K562 (cell line): Measurements from ENCODE around the gene SRCAP. TPM values are rescaled to one million over a fixed set of nuclear protein-coding genes. Genes with fewer than 3 reads are reported as not detected.

Source experiments
- ATAC-seq: fragments of 200-7000 bp; cut with Tn5 transposase; 3 replicates; pipeline ENCODE4 v1.9.1; 2020; ENCODE audit warnings: moderate library complexity
- BruUV-seq: library from RNA; stranded (reverse); fragments of 400-500 nt; replicated peaks from 2 replicates; lab custom pipeline; 2021; lab: Mats Ljungman, UMichigan
- CTCF ChIA-PET: fragments of 300-600 bp; formaldehyde crosslinking; extraction: SDS; loops from one replicate; lab custom pipeline; 2021; ENCODE audit warnings: low intra/inter-chr PET ratio; lab: Yijun Ruan, JAX
- POLR2A ChIA-PET: fragments of 300-600, 350-650 bp; sonication (Branson Sonifier 250); formaldehyde crosslinking; extraction: SDS; loops from one replicate; lab custom pipeline; 2021; ENCODE audit warnings: antibody characterized with exemption, inconsistent platforms; lab: Yijun Ruan, JAX
- DNase-seq, 4 experiments: peaks; one replicate each; pipeline versions ENCODE4 v3.0.0 to v3.0.0-alpha.2; 2011 to 2018; ENCODE audit warnings: low spot score in 3 of 4, mixed read lengths in 3 of 4; ENCODE audit errors: extremely low read depth in 1 of 4
- FAIRE-seq: peaks from 2 replicates; lab custom pipeline; 2011; peaks lifted over from hg19 to GRCh38; lab: Jason Lieb, UNC
- H2AFZ ChIP-seq: 2 replicates; pipeline ENCODE4 v1.6.0; 2011; ENCODE audit warnings: low read depth, low read length, control low read depth, inconsistent platforms
- H3K27ac ChIP-seq: fragments of 200-600 bp; 3 replicates; pipeline ENCODE4 v1.8.0; 2011; ENCODE audit warnings: low read depth, mild to moderate bottlenecking, control low read depth, inconsistent platforms, low read length, moderate library complexity, mixed read lengths; ENCODE audit errors: extremely low read depth
- H3K27me3 ChIP-seq, 2 experiments: fragments of 300-600 bp in 1 of 2; 2 replicates in 1 of 2; 3 replicates in 1 of 2; pipeline versions ENCODE4 v1.6.0 to v1.8.0; 2011; ENCODE audit warnings: inconsistent platforms in 2 of 2, low read length in 2 of 2, mild to moderate bottlenecking in 1 of 2, mixed read lengths in 1 of 2, moderate library complexity in 1 of 2; ENCODE audit not compliant: control insufficient read depth in 2 of 2, insufficient read depth in 2 of 2
- H3K36me3 ChIP-seq: fragments of 300-600 bp; 3 replicates; pipeline ENCODE4 v1.8.0; 2011; ENCODE audit warnings: mild to moderate bottlenecking, low read length, inconsistent platforms; ENCODE audit not compliant: control insufficient read depth, insufficient read depth
- H3K4me1 ChIP-seq, 2 experiments: fragments of 200-600 bp in 1 of 2; replicated peaks in 1 of 2; 2 replicates in 1 of 2; 3 replicates in 1 of 2; pipeline versions ENCODE4 v1.5.1 to v1.8.0; 2011; ENCODE audit warnings: inconsistent platforms in 2 of 2, low read length in 2 of 2, mild to moderate bottlenecking in 1 of 2, mixed read lengths in 1 of 2, moderate library complexity in 1 of 2; ENCODE audit not compliant: control insufficient read depth in 2 of 2, insufficient read depth in 2 of 2
- H3K4me2 ChIP-seq: 2 replicates; pipeline ENCODE4 v1.6.1; 2011; ENCODE audit warnings: low read length, control low read depth, inconsistent platforms, mixed read lengths; ENCODE audit not compliant: insufficient read depth
- H3K4me3 ChIP-seq: fragments of 200-600 bp; sonication (generic), shearing (Covaris generic); 2 replicates; pipeline ENCODE4 v1.5.1; 2016; ENCODE audit warnings: control low read depth, inconsistent platforms
- H3K79me2 ChIP-seq: fragments of 200-600 bp; 3 replicates; pipeline ENCODE4 v1.8.0; 2011; ENCODE audit warnings: low read length, inconsistent platforms; ENCODE audit not compliant: control insufficient read depth, insufficient read depth
- H3K9ac ChIP-seq, 2 experiments: 2 replicates each; pipeline versions ENCODE4 v1.6.0 to v1.6.1; 2011; ENCODE audit warnings: low read depth in 2 of 2, low read length in 2 of 2, control low read depth in 1 of 2, inconsistent platforms in 1 of 2, mild to moderate bottlenecking in 1 of 2, mixed read lengths in 1 of 2; ENCODE audit not compliant: insufficient read depth in 1 of 2
- H3K9me1 ChIP-seq: one replicate; pipeline ENCODE4 v1.6.0; 2011; ENCODE audit warnings: inconsistent platforms, mild to moderate bottlenecking, low read length, moderate library complexity; ENCODE audit not compliant: control insufficient read depth, insufficient read depth
- H3K9me3 ChIP-seq: replicated peaks from 2 replicates; pipeline ENCODE4 v1.5.1; 2011; ENCODE audit warnings: low read depth, low read length, inconsistent platforms; ENCODE audit not compliant: control insufficient read depth, insufficient read depth
- H4K20me1 ChIP-seq: replicated peaks from 2 replicates; pipeline ENCODE4 v1.6.1; 2011; ENCODE audit warnings: low read length, inconsistent platforms, mixed read lengths; ENCODE audit not compliant: control insufficient read depth, insufficient read depth
- KAT7 ChIP-seq: sonication (generic); formaldehyde crosslinking; IDR thresholded peaks from 2 replicates; pipeline ENCODE4 v1.8.0; 2022; ENCODE audit warnings: missing genetic modification reagents, mild to moderate bottlenecking, borderline replicate concordance
- SMAD3 ChIP-seq: fragments of 450-650 bp; formaldehyde crosslinking; conservative IDR thresholded peaks from 2 replicates; pipeline ENCODE4 v1.4.0; 2020; ENCODE audit warnings: mild to moderate bottlenecking
- YY1 ChIP-seq, 3 experiments: IDR thresholded peaks; 2 replicates each; pipeline ENCODE4 v1.6.1; 2011; ENCODE audit warnings: low read length in 2 of 3, mild to moderate bottlenecking in 2 of 3, moderate library complexity in 2 of 3, borderline replicate concordance in 1 of 3, control low read depth in 1 of 3, low read depth in 1 of 3; ENCODE audit not compliant: insufficient read depth in 3 of 3, insufficient replicate concordance in 2 of 3, control insufficient read depth in 1 of 3, insufficient read length in 1 of 3; ENCODE audit errors: extremely low read depth in 1 of 3
- ZNF592 ChIP-seq: fragments of 450-650 bp; IDR thresholded peaks from 2 replicates; pipeline ENCODE4 v1.6.1; 2017; ENCODE audit warnings: antibody characterized with exemption, mild to moderate bottlenecking
- WGBS: fragments of 100-300 bp; shearing (Covaris generic); methylation state at CpG from one replicate; pipeline ENCODE4 v1.1.6; 2016; ENCODE audit warnings: low coverage, mixed read lengths; ENCODE audit not compliant: insufficient coverage; ENCODE audit errors: missing lambda C conversion rate; 5-methylcytosine and 5-hydroxymethylcytosine counted together
- in situ Hi-C: fragments of 300-500 bp; cut with MboI; formaldehyde crosslinking; loops from 4 replicates; pipeline ENCODE4 v1.15.0; 2018; ENCODE audit warnings: inconsistent platforms, mixed read lengths
- intact Hi-C: fragments of 100-400 bp; cut with micrococcal nuclease; formaldehyde crosslinking; loops from 2 replicates; pipeline ENCODE4 v1.14.2; 2022
- polyA plus RNA-seq, 8 experiments: library from polyadenylated mRNA; depleted of rRNA in 4 of 8; stranded (reverse) in 5 of 8; unstranded in 3 of 8; fragments of >200 nt; fragmentation: Nextera tagmentation in 2 of 8; fragmentation: Illumina TruSeq in 1 of 8; extraction: Ambion mirVana in 2 of 8; extraction: Trizol in 1 of 8; gene quantifications; 2 replicates each; pipeline versions ENCODE4 v1.2.1 to v1.2.3, GENCODE V29; 2011 to 2014; ENCODE audit warnings: inconsistent platforms in 1 of 8, missing spikeins in 1 of 8
- small RNA-seq: library from RNA; depleted of rRNA; stranded (forward); fragments of <200 nt; gene quantifications from one replicate; pipeline ENCODE3, GENCODE V24; 2014
- total RNA-seq, 7 experiments: library from RNA; depleted of rRNA in 6 of 7; stranded (reverse); fragments of >200 nt in 6 of 7; fragmentation: Illumina TruSeq in 2 of 7; extraction: Trizol in 2 of 7; gene quantifications; 2 replicates each; pipeline versions ENCODE4 v1.2.1 to v1.2.3, GENCODE V29; 2011 to 2021; ENCODE audit warnings: low replicate concordance in 1 of 7

SRCAP gene
- total and polyA plus RNA-seq, 9 of the 15 experiments (the other 6 are each of a cell fraction or from before 2014, with no cell fraction given) = 0.21 to 62.6 (median 5.8) TPM

DNA sequence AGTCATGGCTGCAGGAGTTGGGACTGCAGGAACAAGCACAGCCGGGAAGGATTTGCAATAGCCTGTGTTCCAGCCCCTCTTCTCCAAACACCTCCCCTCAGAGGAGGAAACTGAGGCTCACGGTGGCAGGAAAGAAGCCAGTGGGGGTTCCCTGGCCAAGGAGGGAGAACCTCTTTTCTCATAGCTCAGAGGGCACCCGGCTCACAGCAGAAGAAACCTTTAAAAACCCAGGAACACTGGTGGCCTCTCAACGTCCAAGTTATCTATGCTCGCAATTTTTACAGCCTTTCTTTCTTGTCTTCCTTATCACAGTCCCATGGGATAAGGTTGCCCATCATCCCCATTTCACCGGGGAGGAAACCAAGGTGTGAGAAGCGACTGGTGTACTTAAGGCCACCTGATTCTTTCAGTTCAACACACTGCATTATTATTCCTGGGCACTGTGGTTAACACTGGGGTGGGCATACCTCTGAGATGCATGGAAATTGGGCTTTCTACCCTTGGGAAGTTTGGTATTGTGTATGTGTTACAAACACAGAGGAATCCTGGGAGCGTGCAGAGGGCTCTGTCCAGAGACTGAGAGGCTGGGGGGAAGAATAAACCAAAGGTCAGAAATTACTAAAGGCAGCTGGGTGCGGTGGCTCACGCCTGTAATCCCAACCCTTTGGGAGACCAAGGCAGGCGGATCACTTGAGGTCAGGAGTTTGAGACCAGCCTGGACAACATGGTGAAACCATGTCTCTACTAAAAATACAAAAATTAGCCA lies 88.8 kb downstream of the SRCAP start:
- peak overlapping the region; percentile 88 to 98 for H3K9ac ChIP-seq
- H3K27me3 ChIP-seq = no peaks in the 10 kb centered on the region
- H3K4me2 ChIP-seq = peak overlapping the region; percentile 86
- no peaks in the 10 kb centered on the region for H3K9me3 ChIP-seq
- H3K4me3 ChIP-seq = peak overlapping the region; percentile 73
- H4K20me1 ChIP-seq = no peaks in the 10 kb centered on the region
- FAIRE-seq (peak; percentile 56), DNase-seq (no peak), ATAC-seq (peak; percentile 5)
- peaks cover 14 to 26% of the 10 kb centered on the region in 2 experiments; a peak in 4 of 5 replicates for H3K4me1 ChIP-seq
- in situ Hi-C loops = no loop called here
- ChIA-PET POLR2A (interaction anchor here (1.0 to 2.7 kb wide), 6 partner anchors 9 to 18 kb away, joined by 3 to 12 read pairs (median 7); no protein-coding TSS in a partner anchor), CTCF (no interaction called here)
- H3K36me3 ChIP-seq = peaks cover 25% of the 10 kb centered on the region; the same call in 1 of the 3 replicates
- intact Hi-C loops = loop anchor here (1.0 kb wide), 1 partner anchor 18 kb away; no protein-coding TSS in a partner anchor
- peak overlapping the region; percentile 87 for H3K27ac ChIP-seq
- WGBS = 34% methylated on average over 11 of the region's 11 CpGs
- TF ChIP-seq ZNF592 (no peak), KAT7 (CRISPR knock-in tag) (0 out of 2 replicates have a peak, but pooled peaks have one; percentile 4), YY1 (IDR thresholded peaks at IDR 0.05; ENCODE audit: borderline replicate concordance in 1 of 3, control insufficient read depth in 1 of 3, extremely low read depth in 1 of 3, insufficient read depth in 3 of 3, insufficient read length in 1 of 3, insufficient replicate concordance in 2 of 3, low read depth in 1 of 3, low read length in 2 of 3) (peak in 1 of 3 experiments; percentile 40), SMAD3 (no peak)
- H3K9me1 ChIP-seq = no peaks in the 10 kb centered on the region
- peak overlapping the region; percentile 95 for H2AFZ ChIP-seq
- BruUV-seq = TSS peak; percentile 78
- peaks cover 27% of the 10 kb centered on the region for H3K79me2 ChIP-seq

Small RNA genes lying within 50 kb of the gene (small RNA-seq; reads per million reads assigned to genes)
- not detected for gene RNU6-1043P
- not detected for gene RNU6-416P
- 14.9 reads per million, percentile 96 among the genes with 10 or more reads in this experiment for gene SNORA30

Other genes with a start within 250 kb of the SRCAP start
Only the 7 nearest of the 17 such genes appear.
- 11.4 and 14.6 TPM in 2 replicates for gene ZNF689, start 88.8 kb upstream of the SRCAP start, total RNA-seq (2014; rRNA removed)
- gene ZNF689, start 88.8 kb upstream of the SRCAP start, total RNA-seq (2014; rRNA removed; fragmentation: Illumina TruSeq; extraction: Trizol) = 8.4 and 8.7 TPM in 2 replicates
- gene ZNF689, start 88.8 kb upstream of the SRCAP start, total RNA-seq (2015; rRNA removed; fragmentation: Illumina TruSeq; extraction: Trizol) = 12.0 and 12.1 TPM in 2 replicates
- gene ZNF689, start 88.8 kb upstream of the SRCAP start, total RNA-seq (2021) = 15.4 and 16.9 TPM in 2 replicates
- 8.0 and 9.6 TPM in 2 replicates for gene ZNF689, start 88.8 kb upstream of the SRCAP start, polyA plus RNA-seq (2011; rRNA removed)
- gene ZNF689, start 88.8 kb upstream of the SRCAP start, polyA plus RNA-seq (2014; fragmentation: Illumina TruSeq; extraction: Trizol) = 11.6 and 12.3 TPM in 2 replicates
- 1 to 10 TPM; 5.4 to 5.7 TPM for gene ZNF689, start 88.8 kb upstream of the SRCAP start, polyA plus RNA-seq (2014; fragmentation: Nextera tagmentation; extraction: Ambion mirVana)
- 10.2 and 10.8 TPM in 2 replicates for gene ZNF689, start 88.8 kb upstream of the SRCAP start, polyA plus RNA-seq (2014; rRNA removed)
- 15.6 and 20.2 TPM in 2 replicates for gene PRR14, start 48.2 kb upstream of the SRCAP start, total RNA-seq (2014; rRNA removed)
- 6.5 and 6.8 TPM in 2 replicates for gene PRR14, start 48.2 kb upstream of the SRCAP start, total RNA-seq (2014; rRNA removed; fragmentation: Illumina TruSeq; extraction: Trizol)
- gene PRR14, start 48.2 kb upstream of the SRCAP start, total RNA-seq (2015; rRNA removed; fragmentation: Illumina TruSeq; extraction: Trizol) = 11.5 and 12.5 TPM in 2 replicates
- gene PRR14, start 48.2 kb upstream of the SRCAP start, total RNA-seq (2021) = 62.1 and 63.1 TPM in 2 replicates
- gene PRR14, start 48.2 kb upstream of the SRCAP start, polyA plus RNA-seq (2011; rRNA removed) = 10.0 and 13.0 TPM in 2 replicates
- 23.8 and 38.3 TPM in 2 replicates for gene PRR14, start 48.2 kb upstream of the SRCAP start, polyA plus RNA-seq (2014; fragmentation: Illumina TruSeq; extraction: Trizol)
- 1 to 10 TPM; 2.2 to 2.3 TPM for gene PRR14, start 48.2 kb upstream of the SRCAP start, polyA plus RNA-seq (2014; fragmentation: Nextera tagmentation; extraction: Ambion mirVana)
- gene PRR14, start 48.2 kb upstream of the SRCAP start, polyA plus RNA-seq (2014; rRNA removed) = 20.5 and 26.7 TPM in 2 replicates
- gene FBRS, start 40.7 kb upstream of the SRCAP start, total RNA-seq (2014; rRNA removed) = 13.1 and 19.0 TPM in 2 replicates
- gene FBRS, start 40.7 kb upstream of the SRCAP start, total RNA-seq (2014; rRNA removed; fragmentation: Illumina TruSeq; extraction: Trizol) = 6.9 and 8.1 TPM in 2 replicates
- gene FBRS, start 40.7 kb upstream of the SRCAP start, total RNA-seq (2015; rRNA removed; fragmentation: Illumina TruSeq; extraction: Trizol) = 15.6 and 17.9 TPM in 2 replicates
- 50.1 and 59.5 TPM in 2 replicates for gene FBRS, start 40.7 kb upstream of the SRCAP start, total RNA-seq (2021)
- gene FBRS, start 40.7 kb upstream of the SRCAP start, polyA plus RNA-seq (2011; rRNA removed) = 5.4 and 11.8 TPM in 2 replicates
- 21.7 and 32.6 TPM in 2 replicates for gene FBRS, start 40.7 kb upstream of the SRCAP start, polyA plus RNA-seq (2014; fragmentation: Illumina TruSeq; extraction: Trizol)
- gene FBRS, start 40.7 kb upstream of the SRCAP start, polyA plus RNA-seq (2014; fragmentation: Nextera tagmentation; extraction: Ambion mirVana) = under 1 TPM; 0.32 to 0.46 TPM
- 21.9 and 25.1 TPM in 2 replicates for gene FBRS, start 40.7 kb upstream of the SRCAP start, polyA plus RNA-seq (2014; rRNA removed)
- gene PHKG2, start 49.3 kb downstream of the SRCAP start, total RNA-seq (2014; rRNA removed) = 30.7 and 45.9 TPM in 2 replicates
- 18.3 and 21.2 TPM in 2 replicates for gene PHKG2, start 49.3 kb downstream of the SRCAP start, total RNA-seq (2014; rRNA removed; fragmentation: Illumina TruSeq; extraction: Trizol)
- gene PHKG2, start 49.3 kb downstream of the SRCAP start, total RNA-seq (2015; rRNA removed; fragmentation: Illumina TruSeq; extraction: Trizol) = 23.9 and 25.2 TPM in 2 replicates
- gene PHKG2, start 49.3 kb downstream of the SRCAP start, total RNA-seq (2021) = 39.7 and 40.7 TPM in 2 replicates
- gene PHKG2, start 49.3 kb downstream of the SRCAP start, polyA plus RNA-seq (2011; rRNA removed) = 44.1 and 54.4 TPM in 2 replicates
- 39.2 and 41.0 TPM in 2 replicates for gene PHKG2, start 49.3 kb downstream of the SRCAP start, polyA plus RNA-seq (2014; fragmentation: Illumina TruSeq; extraction: Trizol)
- gene PHKG2, start 49.3 kb downstream of the SRCAP start, polyA plus RNA-seq (2014; fragmentation: Nextera tagmentation; extraction: Ambion mirVana) = 10 to 100 TPM in 1 of 2 experiments, 1 to 10 TPM in 1; 5.8 to 14.1 TPM
- 50.4 and 54.2 TPM in 2 replicates for gene PHKG2, start 49.3 kb downstream of the SRCAP start, polyA plus RNA-seq (2014; rRNA removed)
- gene CFAP119, start 62.9 kb downstream of the SRCAP start, total RNA-seq (2014; rRNA removed) = 16.1 and 18.5 TPM in 2 replicates
- gene CFAP119, start 62.9 kb downstream of the SRCAP start, total RNA-seq (2014; rRNA removed; fragmentation: Illumina TruSeq; extraction: Trizol) = 4.2 and 6.1 TPM in 2 replicates
- 7.0 and 7.4 TPM in 2 replicates for gene CFAP119, start 62.9 kb downstream of the SRCAP start, total RNA-seq (2015; rRNA removed; fragmentation: Illumina TruSeq; extraction: Trizol)
- 18.4 and 20.0 TPM in 2 replicates for gene CFAP119, start 62.9 kb downstream of the SRCAP start, total RNA-seq (2021)
- 13.5 and 16.3 TPM in 2 replicates for gene CFAP119, start 62.9 kb downstream of the SRCAP start, polyA plus RNA-seq (2011; rRNA removed)
- 9.0 and 9.6 TPM in 2 replicates for gene CFAP119, start 62.9 kb downstream of the SRCAP start, polyA plus RNA-seq (2014; fragmentation: Illumina TruSeq; extraction: Trizol)
- 1 to 10 TPM; 5.5 to 6.2 TPM for gene CFAP119, start 62.9 kb downstream of the SRCAP start, polyA plus RNA-seq (2014; fragmentation: Nextera tagmentation; extraction: Ambion mirVana)
- gene CFAP119, start 62.9 kb downstream of the SRCAP start, polyA plus RNA-seq (2014; rRNA removed) = 33.7 and 38.2 TPM in 2 replicates
- gene RNF40, start 63.2 kb downstream of the SRCAP start, total RNA-seq (2014; rRNA removed) = 81.9 and 95.6 TPM in 2 replicates
- gene RNF40, start 63.2 kb downstream of the SRCAP start, total RNA-seq (2014; rRNA removed; fragmentation: Illumina TruSeq; extraction: Trizol) = 73.7 and 81.5 TPM in 2 replicates
- 76.4 and 82.9 TPM in 2 replicates for gene RNF40, start 63.2 kb downstream of the SRCAP start, total RNA-seq (2015; rRNA removed; fragmentation: Illumina TruSeq; extraction: Trizol)
- gene RNF40, start 63.2 kb downstream of the SRCAP start, total RNA-seq (2021) = 124 and 129 TPM in 2 replicates
- gene RNF40, start 63.2 kb downstream of the SRCAP start, polyA plus RNA-seq (2011; rRNA removed) = 91.7 and 97.8 TPM in 2 replicates
- gene RNF40, start 63.2 kb downstream of the SRCAP start, polyA plus RNA-seq (2014; fragmentation: Illumina TruSeq; extraction: Trizol) = 107 and 115 TPM in 2 replicates
- 1 to 10 TPM; 6.2 to 9.1 TPM for gene RNF40, start 63.2 kb downstream of the SRCAP start, polyA plus RNA-seq (2014; fragmentation: Nextera tagmentation; extraction: Ambion mirVana)
- gene RNF40, start 63.2 kb downstream of the SRCAP start, polyA plus RNA-seq (2014; rRNA removed) = 68.2 and 75.6 TPM in 2 replicates
- 13.8 and 14.9 TPM in 2 replicates for gene ZNF629, start 88.0 kb downstream of the SRCAP start, total RNA-seq (2014; rRNA removed)
- gene ZNF629, start 88.0 kb downstream of the SRCAP start, total RNA-seq (2014; rRNA removed; fragmentation: Illumina TruSeq; extraction: Trizol) = 6.7 and 7.3 TPM in 2 replicates
- gene ZNF629, start 88.0 kb downstream of the SRCAP start, total RNA-seq (2015; rRNA removed; fragmentation: Illumina TruSeq; extraction: Trizol) = 9.2 and 10.0 TPM in 2 replicates
- 16.5 and 18.8 TPM in 2 replicates for gene ZNF629, start 88.0 kb downstream of the SRCAP start, total RNA-seq (2021)
- 2.6 and 4.4 TPM in 2 replicates for gene ZNF629, start 88.0 kb downstream of the SRCAP start, polyA plus RNA-seq (2011; rRNA removed)
- 11.6 and 12.4 TPM in 2 replicates for gene ZNF629, start 88.0 kb downstream of the SRCAP start, polyA plus RNA-seq (2014; fragmentation: Illumina TruSeq; extraction: Trizol)
- under 1 TPM; 0.44 to 0.66 TPM for gene ZNF629, start 88.0 kb downstream of the SRCAP start, polyA plus RNA-seq (2014; fragmentation: Nextera tagmentation; extraction: Ambion mirVana)
- 6.1 and 7.4 TPM in 2 replicates for gene ZNF629, start 88.0 kb downstream of the SRCAP start, polyA plus RNA-seq (2014; rRNA removed)